Activated CD4-positive, alpha-beta memory T cell treated with anti-CD3 and anti-CD28 coated beads, Interleukin-2, amount 10 ng/mL, durations not matched to agents 7 days and 5 days (primary cell): ENCODE data around the gene CCDC88B. TPM values are rescaled to one million over a fixed set of nuclear protein-coding genes. Genes with fewer than 3 reads are reported as not detected.

Experiments used
- CTCF ChIA-PET: fragments of 350-600 bp; sonication (Branson Sonifier 250); formaldehyde crosslinking; loops from one replicate; lab custom pipeline; 2021; ENCODE audit warnings: antibody characterized with exemption, inconsistent platforms; lab: Charles Lee
- POLR2A ChIA-PET: fragments of 350-600 bp; sonication (Branson Sonifier 250); formaldehyde crosslinking; loops from one replicate; lab custom pipeline; 2021; ENCODE audit warnings: antibody characterized with exemption; lab: Charles Lee
- DNase-seq: peaks from one replicate; pipeline ENCODE4 v3.0.0-alpha.2; 2020
- H3K27ac Mint-ChIP-seq: one replicate; pipeline ENCODE4 v1.8.0; 2021; ENCODE audit warnings: mild to moderate bottlenecking, mixed read lengths
- H3K27me3 Mint-ChIP-seq: one replicate; pipeline ENCODE4 v1.8.0; 2021; ENCODE audit warnings: mixed read lengths
- H3K36me3 Mint-ChIP-seq: one replicate; pipeline ENCODE4 v1.8.0; 2021; ENCODE audit warnings: low read depth, mixed read lengths
- H3K4me1 Mint-ChIP-seq: one replicate; pipeline ENCODE4 v1.8.0; 2021; ENCODE audit warnings: mixed read lengths
- H3K4me3 Mint-ChIP-seq: one replicate; pipeline ENCODE4 v1.8.0; 2021; ENCODE audit warnings: mild to moderate bottlenecking, mixed read lengths
- H3K9me3 Mint-ChIP-seq: one replicate; pipeline ENCODE4 v1.8.0; 2021; ENCODE audit warnings: mixed read lengths
- total RNA-seq, 2 experiments: library from RNA; stranded (reverse); gene quantifications; one replicate each; pipeline ENCODE4 v1.2.3, GENCODE V29; 2021

The CCDC88B gene
- total RNA-seq, 2 experiments from 2014 or later = 99.1 to 106 TPM

DNA sequence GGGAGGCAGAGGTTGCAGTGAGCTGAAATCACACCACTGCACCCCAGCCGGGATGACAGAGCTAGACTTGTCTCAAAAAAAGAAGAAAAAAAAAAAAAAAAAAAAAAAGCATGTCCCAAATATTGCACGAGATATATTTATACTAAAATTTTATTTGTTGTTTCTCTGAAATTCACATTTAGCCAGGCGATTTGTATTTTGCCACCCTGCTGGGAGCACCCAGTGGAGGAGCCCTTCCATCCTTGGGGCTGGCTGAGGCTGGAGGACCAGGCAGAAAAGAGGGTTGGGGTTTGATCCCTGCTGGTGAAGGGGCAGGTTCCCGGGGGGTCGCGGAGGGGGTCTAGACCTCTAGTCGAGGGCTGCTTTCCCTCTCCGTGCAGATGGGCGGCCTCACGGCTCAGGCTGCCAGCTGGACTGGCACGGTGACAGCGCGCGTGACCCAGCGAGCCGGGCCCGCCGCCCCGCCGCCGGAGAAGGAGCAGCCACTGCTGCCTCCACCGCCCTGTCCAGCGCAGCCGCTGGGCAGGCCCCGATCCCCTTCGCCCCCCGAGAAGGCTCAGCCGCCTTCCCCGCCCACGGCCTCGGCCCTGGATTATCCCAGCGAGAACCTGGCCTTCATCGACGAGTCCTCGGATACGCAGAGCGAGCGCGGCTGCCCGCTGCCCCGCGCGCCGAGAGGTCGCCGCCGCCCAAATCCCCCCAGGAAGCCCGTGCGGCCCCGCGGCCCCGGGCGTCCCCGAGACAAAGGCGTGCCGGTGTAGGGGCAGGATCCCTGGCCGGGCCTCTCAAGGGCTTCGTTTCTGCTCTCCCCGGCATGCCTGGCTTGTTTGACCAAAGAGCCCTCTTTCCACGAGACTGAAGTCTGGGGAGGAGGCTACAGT is 40.8 kb upstream of the CCDC88B start:
- Mint-ChIP-seq H3K27ac (no peak overlapping the region), H3K9me3 (no peaks in the 10 kb centered on the region), H3K27me3 (peaks cover 65% of the 10 kb centered on the region), H3K4me3 (no peak overlapping the region), H3K4me1 (peaks cover 32% of the 10 kb centered on the region), H3K36me3 (no peaks in the 10 kb centered on the region)
- DNase-seq = no peak
- ChIA-PET POLR2A (no interaction called here), CTCF (interaction anchor here (1.0 to 1.7 kb wide), 5 partner anchors 15 to 299 kb away, joined by 3 to 5 read pairs (median 3); partner anchors contain the start of gene BAD)

DNA sequence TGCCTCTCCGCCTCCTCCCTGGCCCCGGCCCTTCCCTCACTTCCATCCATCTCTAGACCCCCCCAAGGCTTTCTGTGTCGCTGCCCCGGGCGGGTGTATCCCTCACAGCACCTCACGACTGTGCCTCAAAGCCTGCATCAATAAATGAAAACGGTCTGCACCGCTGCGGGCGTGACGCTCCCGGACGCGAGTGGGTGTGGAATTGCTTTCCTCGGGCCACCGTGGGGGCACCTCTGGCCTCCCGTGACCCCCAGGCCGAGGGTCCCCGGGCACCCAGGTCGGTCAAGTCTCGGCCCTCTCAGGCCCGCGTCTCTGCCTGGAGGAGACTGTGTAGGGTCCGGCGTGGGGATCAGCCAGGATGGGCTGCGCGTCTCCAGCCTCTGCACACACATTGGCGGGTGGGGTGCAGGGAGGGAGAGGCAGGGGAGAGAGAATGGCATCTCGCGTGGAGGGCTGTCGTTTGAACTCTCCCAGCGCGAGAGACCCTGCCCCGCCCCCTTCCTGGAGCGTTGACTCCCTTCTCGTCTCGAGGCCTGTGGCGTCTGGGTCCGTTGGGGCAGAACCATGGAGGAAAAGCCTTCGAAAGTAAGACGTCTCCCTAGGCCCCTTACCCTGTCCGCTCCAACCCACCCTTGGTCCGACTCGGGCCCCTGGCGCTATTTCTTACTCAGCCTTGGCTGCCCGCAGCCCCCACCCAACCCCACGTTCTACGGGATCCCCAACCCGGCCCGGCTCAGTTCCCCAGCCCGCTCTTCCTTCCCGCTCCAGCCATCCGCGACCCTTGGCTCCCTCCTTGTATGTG is 40.0 kb upstream of the CCDC88B start, which contains the start of gene CATSPERZ:
Gene CATSPERZ (plus strand): TSS at position 512 of the 802 bp plus-strand sequence. CDS start 53 bp downstream, at position 565.
- Mint-ChIP-seq H3K36me3 (no peaks in the 10 kb centered on the region), H3K27me3 (peaks cover 60% of the 10 kb centered on the region), H3K9me3 (no peaks in the 10 kb centered on the region), H3K4me1 (peaks cover 34% of the 10 kb centered on the region), H3K27ac (no peak within 1 kb of the TSS), H3K4me3 (peak within 1 kb of the TSS; percentile 47)
- CTCF ChIA-PET = interaction anchor here (1.0 to 6.3 kb wide), 22 partner anchors 8 to 299 kb away, joined by 3 to 154 read pairs (median 8); partner anchors contain the start of genes BAD, FERMT3, FKBP2 and GPR137
- POLR2A ChIA-PET = interaction anchor here (0.8 to 5.4 kb wide), 12 partner anchors 8 to 300 kb away, joined by 3 to 77 read pairs (median 4); partner anchors contain the start of genes BAD, FERMT3, GPR137 and PRDX5
- DNase-seq = no peak

DNA sequence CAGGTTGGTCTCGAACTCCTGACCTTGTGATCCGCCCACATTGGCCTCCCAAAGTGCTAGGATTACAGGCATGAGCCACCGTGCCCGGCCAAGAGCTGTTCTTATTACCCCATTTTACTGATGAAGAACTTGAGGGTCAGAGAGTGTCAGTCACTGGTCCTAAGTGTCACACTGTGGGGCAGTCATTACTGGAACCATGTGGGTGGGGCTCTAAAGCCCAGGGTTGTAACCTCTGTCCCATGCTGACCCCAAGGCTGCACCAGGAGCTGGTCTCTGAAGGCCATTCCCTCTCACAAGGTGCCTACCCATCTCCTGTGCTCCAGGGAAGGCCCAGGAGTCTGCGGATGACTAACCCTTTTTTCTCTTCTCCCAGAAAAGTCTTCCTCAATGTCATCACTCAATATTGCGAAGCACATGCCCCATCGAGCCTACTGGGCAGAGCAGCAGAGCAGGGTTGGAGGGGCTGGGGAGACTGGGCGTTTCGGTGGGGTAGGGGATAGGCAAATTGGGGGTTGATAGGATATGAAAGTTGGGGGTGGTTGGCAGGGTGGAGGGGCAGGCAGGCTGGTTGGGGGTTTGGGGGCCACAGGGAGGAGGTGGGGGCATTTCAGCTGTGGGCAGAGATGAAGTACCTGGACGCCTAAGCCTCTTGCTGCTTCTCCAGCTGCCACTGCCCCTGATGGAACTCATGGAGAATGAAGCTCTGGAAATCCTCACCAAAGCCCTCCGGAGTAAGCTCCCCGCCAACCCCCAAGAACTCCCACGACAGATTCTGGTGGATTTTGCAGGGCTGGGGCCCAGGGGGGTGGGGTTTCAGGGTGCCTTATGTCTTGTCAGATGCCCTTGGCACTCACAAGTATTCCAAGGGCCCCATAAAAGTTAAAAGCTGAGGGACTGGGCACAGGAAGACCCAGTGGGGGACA is 36.6 kb upstream of the CCDC88B start:
- Mint-ChIP-seq H3K36me3 (peaks cover 11% of the 10 kb centered on the region), H3K4me3 (peak overlapping the region; percentile 87), H3K27me3 (peaks cover 26% of the 10 kb centered on the region), H3K9me3 (no peaks in the 10 kb centered on the region), H3K27ac (peak overlapping the region; percentile 97), H3K4me1 (peaks cover 46% of the 10 kb centered on the region)
- ChIA-PET POLR2A (interaction anchor here (0.8 to 5.4 kb wide), 16 partner anchors 11 to 160 kb away, joined by 3 to 77 read pairs (median 4); partner anchors contain the start of genes BAD, DNAJC4, FERMT3 and GPR137), CTCF (interaction anchor here (0.7 to 6.3 kb wide), 25 partner anchors 11 to 485 kb away, joined by 3 to 154 read pairs (median 6); partner anchors contain the start of genes BAD, DNAJC4, FERMT3 and FKBP2)
- DNase-seq = no peak

DNA sequence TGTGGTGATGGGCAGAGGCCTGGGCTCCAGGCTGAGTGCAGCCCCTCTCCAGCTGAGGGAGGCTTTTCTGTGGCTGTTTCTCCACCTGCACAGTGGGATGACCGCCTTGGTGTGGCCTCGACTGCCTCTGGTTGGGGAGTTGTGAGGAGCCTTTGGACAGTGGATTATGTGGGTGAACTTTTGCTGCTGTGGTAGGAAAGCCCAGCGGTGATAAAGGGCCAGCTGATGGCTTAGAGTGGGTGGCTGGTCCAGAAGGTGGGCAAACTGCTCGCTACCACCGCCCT is 36.0 kb upstream of the CCDC88B start:
- H3K4me1 Mint-ChIP-seq = peaks cover 46% of the 10 kb centered on the region
- H3K9me3 Mint-ChIP-seq = no peaks in the 10 kb centered on the region
- POLR2A ChIA-PET = interaction anchor here (1.0 to 5.4 kb wide), 15 partner anchors 11 to 161 kb away, joined by 3 to 77 read pairs (median 4); partner anchors contain the start of genes BAD, DNAJC4, FERMT3 and GPR137
- CTCF ChIA-PET = interaction anchor here (0.9 to 6.3 kb wide), 25 partner anchors 11 to 122 kb away, joined by 3 to 154 read pairs (median 6); partner anchors contain the start of genes BAD, DNAJC4, FERMT3 and FKBP2
- no peak for DNase-seq
- peaks cover 11% of the 10 kb centered on the region for H3K36me3 Mint-ChIP-seq
- peaks cover 20% of the 10 kb centered on the region for H3K27me3 Mint-ChIP-seq
- H3K4me3 Mint-ChIP-seq = peak overlapping the region; percentile 87
- H3K27ac Mint-ChIP-seq = peak overlapping the region; percentile 97

DNA sequence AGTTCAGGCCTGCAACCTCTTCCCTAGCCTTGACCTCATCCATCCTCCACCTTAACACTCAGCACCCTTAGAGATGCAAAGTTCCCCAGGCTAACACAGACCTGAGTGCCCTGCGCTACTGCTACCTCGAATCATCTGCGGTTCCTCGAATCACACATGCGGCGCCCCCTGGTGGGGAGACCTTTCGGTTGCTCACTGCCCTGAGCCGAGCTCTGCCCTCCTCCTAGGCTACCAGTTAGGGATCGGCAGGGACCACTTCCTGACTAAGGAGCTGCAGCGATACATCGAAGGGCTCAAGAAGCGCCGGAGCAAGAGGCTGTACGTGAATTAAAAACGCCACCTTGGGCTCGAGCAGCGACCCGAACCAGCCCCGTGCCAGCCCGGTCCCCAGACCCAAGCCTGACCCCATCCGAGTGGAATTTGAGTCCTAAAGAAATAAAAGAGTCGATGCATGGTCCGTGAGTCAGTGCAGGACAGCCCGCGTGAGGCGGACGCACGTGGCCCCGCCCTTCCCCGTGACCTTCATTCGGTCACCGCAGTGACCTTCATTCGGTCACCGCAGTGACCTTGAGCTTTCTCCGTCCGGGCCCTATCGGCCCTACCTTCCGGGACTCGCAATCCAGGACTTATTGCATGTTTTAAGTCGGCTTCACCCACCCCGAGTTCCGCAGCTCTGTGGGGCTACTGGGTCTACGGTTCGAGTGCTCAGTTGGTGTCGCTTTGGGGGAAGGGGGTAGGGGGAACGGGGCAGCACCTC is 35.5 kb upstream of the CCDC88B start:
- H3K27me3 Mint-ChIP-seq = peaks cover 18% of the 10 kb centered on the region
- no peaks in the 10 kb centered on the region for H3K9me3 Mint-ChIP-seq

DNA sequence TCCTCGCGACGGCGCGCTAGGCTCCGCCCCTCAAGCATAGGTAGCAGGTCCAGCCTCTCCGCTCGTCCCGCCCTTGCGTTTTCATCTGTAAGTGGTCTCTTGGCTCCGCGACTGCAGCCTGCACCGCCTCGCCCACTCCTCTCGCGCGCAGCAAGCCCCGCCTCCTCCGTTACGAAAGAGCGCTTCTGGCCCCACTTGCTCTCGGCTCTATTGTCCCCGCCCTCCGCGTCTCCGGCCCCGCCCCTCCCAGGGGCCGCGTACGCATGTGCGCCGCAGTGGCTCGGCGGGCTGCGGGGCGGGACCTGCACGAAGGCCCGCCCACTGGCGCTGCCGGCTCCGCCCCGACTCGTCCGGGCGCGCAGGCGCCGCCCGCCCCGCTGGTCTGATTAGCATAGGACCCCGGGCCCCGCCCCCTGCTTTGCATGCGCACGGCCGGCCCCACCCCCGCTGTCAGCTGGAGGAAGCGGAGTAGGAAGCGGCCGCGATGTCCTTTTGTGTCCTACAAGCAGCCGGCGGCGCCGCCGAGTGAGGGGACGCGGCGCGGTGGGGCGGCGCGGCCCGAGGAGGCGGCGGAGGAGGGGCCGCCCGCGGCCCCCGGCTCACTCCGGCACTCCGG is 34.8 kb upstream of the CCDC88B start, which contains the start of gene ESRRA:
Gene ESRRA (plus strand): TSS at position 450 of the 616 bp plus-strand sequence. CDS start 1,656 bp downstream, outside the sequence.
- Mint-ChIP-seq H3K9me3 (no peaks in the 10 kb centered on the region), H3K27me3 (peaks cover 13% of the 10 kb centered on the region), H3K36me3 (peaks cover 14% of the 10 kb centered on the region), H3K27ac (peak within 1 kb of the TSS; percentile 97), H3K4me3 (peak within 1 kb of the TSS; percentile 99), H3K4me1 (peaks cover 45% of the 10 kb centered on the region)
- CTCF ChIA-PET = interaction anchor here (0.6 to 6.3 kb wide), 26 partner anchors 9 to 303 kb away, joined by 3 to 154 read pairs (median 6); partner anchors contain the start of genes BAD, DNAJC4, FERMT3 and FKBP2
- POLR2A ChIA-PET = interaction anchor here (0.8 to 5.4 kb wide), 17 partner anchors 10 to 473 kb away, joined by 3 to 77 read pairs (median 8); partner anchors contain the start of genes BAD, CCDC88B, DNAJC4 and FERMT3
- peak; percentile 100 for DNase-seq

More for the DNA sequence above, 35.5 kb upstream of the CCDC88B start:
- H3K4me3 Mint-ChIP-seq = peak overlapping the region; percentile 87
- H3K27ac Mint-ChIP-seq = peak overlapping the region; percentile 97
- H3K36me3 Mint-ChIP-seq = peaks cover 14% of the 10 kb centered on the region
- H3K4me1 Mint-ChIP-seq = peaks cover 48% of the 10 kb centered on the region
- CTCF ChIA-PET = interaction anchor here (0.6 to 6.3 kb wide), 33 partner anchors 10 to 303 kb away, joined by 3 to 154 read pairs (median 5); partner anchors contain the start of genes BAD, DNAJC4, FERMT3 and FKBP2
- POLR2A ChIA-PET = interaction anchor here (0.8 to 5.4 kb wide), 21 partner anchors 10 to 474 kb away, joined by 3 to 77 read pairs (median 4); partner anchors contain the start of genes BAD, CCDC88B, DNAJC4 and FERMT3
- peak; percentile 95 for DNase-seq

DNA sequence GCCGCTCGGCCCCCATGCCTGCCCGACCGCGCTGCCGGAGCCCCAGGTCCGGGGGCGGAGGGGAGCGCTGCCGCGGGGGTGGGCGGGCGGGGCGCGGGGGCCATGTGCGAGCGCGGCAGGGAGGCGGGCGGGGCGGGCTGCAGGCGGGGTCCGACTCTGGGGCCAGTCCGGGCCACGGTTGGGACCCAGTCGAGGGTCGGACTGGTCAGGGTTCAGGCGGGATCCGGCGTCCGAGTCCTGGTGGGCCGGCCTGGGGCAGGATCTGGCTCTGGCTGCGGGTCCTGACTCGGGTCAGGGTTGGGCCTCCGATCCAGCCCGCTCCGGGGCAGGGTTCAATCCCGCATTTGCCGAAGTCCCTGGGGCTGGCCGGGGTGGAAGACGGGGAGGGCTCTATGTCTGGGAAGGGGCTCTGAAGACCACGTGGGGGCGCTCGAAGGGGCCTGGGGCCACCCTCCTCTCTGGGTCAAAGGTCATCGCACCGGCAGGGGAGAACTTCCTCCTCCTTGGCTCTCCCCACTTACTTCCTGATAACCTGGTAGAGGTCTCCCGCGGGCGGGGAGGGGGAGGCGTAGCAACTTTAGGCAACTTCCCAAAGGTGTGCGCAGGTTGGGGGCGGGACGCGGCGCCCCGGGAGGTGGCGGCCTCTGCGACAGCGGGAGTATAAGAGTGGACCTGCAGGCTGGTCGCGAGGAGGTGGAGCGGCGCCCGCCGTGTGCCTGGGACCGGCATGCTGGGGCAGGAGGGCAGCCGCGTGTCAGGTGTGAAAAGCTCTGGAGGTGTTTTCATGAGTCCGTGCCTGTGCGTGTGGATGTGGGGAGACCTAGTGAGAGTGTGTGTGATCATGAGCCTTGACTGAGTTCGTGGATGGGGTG is 34.1 kb upstream of the CCDC88B start:
- peak overlapping the region; percentile 99 for H3K4me3 Mint-ChIP-seq
- peaks cover 16% of the 10 kb centered on the region for H3K36me3 Mint-ChIP-seq
- peak overlapping the region; percentile 93 for H3K27ac Mint-ChIP-seq
- peaks cover 40% of the 10 kb centered on the region for H3K4me1 Mint-ChIP-seq
- ChIA-PET CTCF (interaction anchor here (0.6 to 6.3 kb wide), 8 partner anchors 11 to 119 kb away, joined by 3 to 154 read pairs (median 11); partner anchors contain the start of genes FERMT3, PRDX5 and TRMT112), POLR2A (interaction anchor here (1.3 to 5.4 kb wide), 6 partner anchors 11 to 61 kb away, joined by 4 to 68 read pairs (median 30); partner anchors contain the start of genes BAD, GPR137, PPP1R14B and PRDX5)
- H3K9me3 Mint-ChIP-seq = no peaks in the 10 kb centered on the region
- DNase-seq = peak; percentile 77
- peaks cover 5% of the 10 kb centered on the region for H3K27me3 Mint-ChIP-seq

DNA sequence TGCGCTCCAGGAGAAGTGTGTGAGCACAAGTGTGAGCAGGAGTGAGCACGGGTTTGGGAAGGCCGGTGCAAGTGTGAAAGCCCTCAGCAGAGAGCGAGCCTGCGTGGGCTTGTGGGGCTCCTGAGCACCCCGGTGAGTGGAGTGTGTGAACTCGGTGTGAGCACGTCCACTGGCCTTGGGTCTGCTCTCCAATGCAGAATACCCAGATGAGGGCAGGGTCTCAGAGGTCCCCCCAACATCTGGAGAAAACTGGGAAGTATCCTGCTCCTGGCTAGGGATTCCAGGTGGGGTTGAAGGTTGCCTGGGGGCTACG is 33.5 kb upstream of the CCDC88B start:
- Mint-ChIP-seq H3K36me3 (peaks cover 18% of the 10 kb centered on the region), H3K4me3 (peak overlapping the region; percentile 99), H3K9me3 (no peaks in the 10 kb centered on the region), H3K4me1 (peaks cover 39% of the 10 kb centered on the region), H3K27me3 (peaks cover 4% of the 10 kb centered on the region), H3K27ac (peak overlapping the region; percentile 93)
- POLR2A ChIA-PET = interaction anchor here (4.4 to 5.4 kb wide), 2 partner anchors 11 to 22 kb away, joined by 41 to 68 read pairs; partner anchors contain the start of genes BAD, GPR137, PRDX5 and TRMT112
- CTCF ChIA-PET = interaction anchor here (0.6 to 6.3 kb wide), 3 partner anchors 11 to 62 kb away, joined by 3 to 80 read pairs (median 11); partner anchors contain the start of genes PRDX5 and TRMT112
- DNase-seq = no peak

DNA sequence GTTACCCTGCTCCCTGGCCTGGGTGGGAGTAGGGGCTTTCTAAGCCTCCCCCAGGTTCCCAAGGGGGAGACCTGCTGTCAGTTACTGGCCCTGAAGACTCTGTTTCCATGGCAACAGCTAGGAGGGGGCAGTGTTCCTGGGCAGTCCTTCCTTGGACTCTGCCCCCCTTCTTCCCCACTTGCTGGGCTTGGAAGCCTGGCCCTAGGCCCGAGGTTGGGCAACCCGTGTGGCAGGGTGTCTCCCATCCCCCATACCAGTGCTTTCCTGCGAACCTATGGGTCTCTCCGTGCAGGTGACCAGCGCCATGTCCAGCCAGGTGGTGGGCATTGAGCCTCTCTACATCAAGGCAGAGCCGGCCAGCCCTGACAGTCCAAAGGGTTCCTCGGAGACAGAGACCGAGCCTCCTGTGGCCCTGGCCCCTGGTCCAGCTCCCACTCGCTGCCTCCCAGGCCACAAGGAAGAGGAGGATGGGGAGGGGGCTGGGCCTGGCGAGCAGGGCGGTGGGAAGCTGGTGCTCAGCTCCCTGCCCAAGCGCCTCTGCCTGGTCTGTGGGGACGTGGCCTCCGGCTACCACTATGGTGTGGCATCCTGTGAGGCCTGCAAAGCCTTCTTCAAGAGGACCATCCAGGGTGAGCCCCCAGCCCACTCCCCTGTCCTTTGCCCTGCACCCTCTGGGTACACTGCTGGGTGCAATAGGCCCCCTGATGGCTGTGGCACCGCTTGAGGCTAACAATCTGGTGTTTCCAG is 33.0 kb upstream of the CCDC88B start:
- peaks cover 18% of the 10 kb centered on the region for H3K36me3 Mint-ChIP-seq
- H3K27me3 Mint-ChIP-seq = no peaks in the 10 kb centered on the region
- peak overlapping the region; percentile 10 for H3K27ac Mint-ChIP-seq
- peak overlapping the region; percentile 99 for H3K4me3 Mint-ChIP-seq
- POLR2A ChIA-PET = interaction anchor here (4.4 to 5.4 kb wide), 2 partner anchors 11 to 22 kb away, joined by 41 to 68 read pairs; partner anchors contain the start of genes BAD, GPR137, PRDX5 and TRMT112
- CTCF ChIA-PET = interaction anchor here (0.6 to 2.0 kb wide), 2 partner anchors 11 to 62 kb away, joined by 3 to 11 read pairs; partner anchors contain the start of genes PRDX5 and TRMT112
- DNase-seq = no peak
- H3K4me1 Mint-ChIP-seq = peaks cover 34% of the 10 kb centered on the region
- no peaks in the 10 kb centered on the region for H3K9me3 Mint-ChIP-seq
